ENCODE data around the gene CAST.

GRCh38 chr5:96615223-96615622, 47.0 kb upstream of the CAST start:
- TF ChIP-seq, protein P1, sequence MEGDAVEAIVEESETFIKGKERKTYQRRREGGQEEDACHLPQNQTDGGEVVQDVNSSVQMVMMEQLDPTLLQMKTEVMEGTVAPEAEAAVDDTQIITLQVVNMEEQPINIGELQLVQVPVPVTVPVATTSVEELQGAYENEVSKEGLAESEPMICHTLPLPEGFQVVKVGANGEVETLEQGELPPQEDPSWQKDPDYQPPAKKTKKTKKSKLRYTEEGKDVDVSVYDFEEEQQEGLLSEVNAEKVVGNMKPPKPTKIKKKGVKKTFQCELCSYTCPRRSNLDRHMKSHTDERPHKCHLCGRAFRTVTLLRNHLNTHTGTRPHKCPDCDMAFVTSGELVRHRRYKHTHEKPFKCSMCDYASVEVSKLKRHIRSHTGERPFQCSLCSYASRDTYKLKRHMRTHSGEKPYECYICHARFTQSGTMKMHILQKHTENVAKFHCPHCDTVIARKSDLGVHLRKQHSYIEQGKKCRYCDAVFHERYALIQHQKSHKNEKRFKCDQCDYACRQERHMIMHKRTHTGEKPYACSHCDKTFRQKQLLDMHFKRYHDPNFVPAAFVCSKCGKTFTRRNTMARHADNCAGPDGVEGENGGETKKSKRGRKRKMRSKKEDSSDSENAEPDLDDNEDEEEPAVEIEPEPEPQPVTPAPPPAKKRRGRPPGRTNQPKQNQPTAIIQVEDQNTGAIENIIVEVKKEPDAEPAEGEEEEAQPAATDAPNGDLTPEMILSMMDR (IDR thresholded peaks at IDR 0.05): no peak
- TF ChIP-seq POLR2A (IDR thresholded peaks at IDR 0.05): no peak

All from esophagus squamous epithelium (tissue), 4 donors.